ENCODE results near the gene LRRC25.

LRRC25 gene

GRCh38 chr19:18397242-18398202, at the start of gene LRRC25:
Gene LRRC25 (minus strand): TSS chr19:18397622. CDS start chr19:18396963, 659 bp downstream.
- no peak for TF ChIP-seq CTCF (IDR thresholded peaks at IDR 0.05; ENCODE audit: low read depth, low read length)
- no peak for DNase-seq (ENCODE audit: low read depth, low spot score)
- H3K4me3 ChIP-seq (ENCODE audit: low read depth, low read length) = no peak within 1 kb of the TSS
- in situ Hi-C loops (cut with HindIII; ENCODE audit: low sequenced_read_pairs) = no loop called here

- no peak for DNase-seq (ENCODE audit: low read depth, low spot score)
- H3K4me3 ChIP-seq (ENCODE audit: low read depth, low read length) = no peak overlapping the region
- in situ Hi-C loops (cut with HindIII; ENCODE audit: low sequenced_read_pairs) = no loop called here
- TF ChIP-seq CTCF (IDR thresholded peaks at IDR 0.05; ENCODE audit: low read depth, low read length) = no peak
Observed at GRCh38 chr19:18446811-18447359, 49.5 kb upstream of the LRRC25 start.

GRCh38 chr19:18446145-18446810, 48.9 kb upstream of the LRRC25 start:
- DNase-seq (ENCODE audit: low read depth, low spot score) = no peak
- in situ Hi-C loops (cut with HindIII; ENCODE audit: low sequenced_read_pairs) = no loop called here
- TF ChIP-seq CTCF (IDR thresholded peaks at IDR 0.05; ENCODE audit: low read depth, low read length) = no peak

GRCh38 chr19:18445262-18445948, 48.0 kb upstream of the LRRC25 start:
- no peak for TF ChIP-seq CTCF (IDR thresholded peaks at IDR 0.05; ENCODE audit: low read depth, low read length)
- DNase-seq (ENCODE audit: low read depth, low spot score) = no peak
- in situ Hi-C loops (cut with HindIII; ENCODE audit: low sequenced_read_pairs) = no loop called here
- no peak overlapping the region for H3K4me3 ChIP-seq (ENCODE audit: low read depth, low read length)

More at GRCh38 chr19:18446145-18446810, 48.9 kb upstream of the LRRC25 start:
- H3K4me3 ChIP-seq (ENCODE audit: low read depth, low read length) = no peak overlapping the region

- in situ Hi-C loops (cut with HindIII; ENCODE audit: low sequenced_read_pairs) = no loop called here
- H3K4me3 ChIP-seq (ENCODE audit: low read depth, low read length) = no peak overlapping the region
- TF ChIP-seq CTCF (IDR thresholded peaks at IDR 0.05; ENCODE audit: low read depth, low read length) = no peak
- DNase-seq (ENCODE audit: low read depth, low spot score) = no peak
Observed at GRCh38 chr19:18444513-18444912, 47.1 kb upstream of the LRRC25 start.

GRCh38 chr19:18443831-18444230, 46.4 kb upstream of the LRRC25 start:
- no peak overlapping the region for H3K4me3 ChIP-seq (ENCODE audit: low read depth, low read length)
- in situ Hi-C loops (cut with HindIII; ENCODE audit: low sequenced_read_pairs) = no loop called here
- TF ChIP-seq CTCF (IDR thresholded peaks at IDR 0.05; ENCODE audit: low read depth, low read length) = no peak
- DNase-seq (ENCODE audit: low read depth, low spot score) = no peak

Data from astrocyte of the spinal cord (primary cell).